HepG2 (cell line): ENCODE data around the gene NRP1. TPM values are rescaled to one million over a fixed set of nuclear protein-coding genes. Genes with fewer than 3 reads are reported as not detected.

Source experiments
- BCL6 ChIP-seq: IDR thresholded peaks from 2 replicates; pipeline ENCODE4 v1.6.1; 2016; ENCODE audit warnings: missing genetic modification reagents, missing compliant biosample characterization
- CHD4 ChIP-seq: fragments of 200-600 bp; sonication (generic); IDR thresholded peaks from 2 replicates; pipeline ENCODE4 v1.7.0; 2017; ENCODE audit warnings: mild to moderate bottlenecking, low read length, borderline replicate concordance
- CREB1 ChIP-seq, 2 experiments: fragments of 450-650 bp in 1 of 2; IDR thresholded peaks; 2 replicates each; pipeline ENCODE4 v1.6.1; 2016 to 2017; ENCODE audit warnings: control low read depth in 1 of 2, mild to moderate bottlenecking in 1 of 2, missing compliant biosample characterization in 1 of 2, missing genetic modification characterization in 1 of 2
- IKZF1 ChIP-seq: fragments of 450-650 bp; IDR thresholded peaks from 2 replicates; pipeline ENCODE4 v1.7.1; 2016
- IRF2 ChIP-seq: IDR thresholded peaks from 2 replicates; pipeline ENCODE4 v1.6.1; 2018; ENCODE audit warnings: missing genetic modification reagents, missing compliant biosample characterization
- KDM4B ChIP-seq: sonication (generic); formaldehyde crosslinking; IDR thresholded peaks from 2 replicates; pipeline ENCODE4 v1.4.0; 2020; ENCODE audit warnings: missing genetic modification reagents
- KLF6 ChIP-seq: IDR thresholded peaks from 2 replicates; pipeline ENCODE4 v1.8.0; 2016; ENCODE audit warnings: missing biosample characterization, missing genetic modification reagents
- MXI1 ChIP-seq: IDR thresholded peaks from 3 replicates; pipeline ENCODE4 v1.6.1; 2012; ENCODE audit warnings: low read depth, low read length, inconsistent platforms, borderline replicate concordance
- NBN ChIP-seq: fragments of 450-650 bp; conservative IDR thresholded peaks from 2 replicates; pipeline ENCODE4 v1.6.1; 2017
- RFXAP ChIP-seq: sonication (generic); formaldehyde crosslinking; IDR thresholded peaks from 2 replicates; pipeline ENCODE4 v1.4.0; 2020; ENCODE audit warnings: missing genetic modification reagents, borderline replicate concordance
- SIX1 ChIP-seq: sonication (generic); formaldehyde crosslinking; IDR thresholded peaks from 2 replicates; pipeline ENCODE4 v1.4.0; 2020; ENCODE audit warnings: missing genetic modification reagents, borderline replicate concordance
- TBP ChIP-seq: sonication (generic); formaldehyde crosslinking; IDR thresholded peaks from 2 replicates; pipeline ENCODE4 v1.5.0; 2020; ENCODE audit warnings: missing genetic modification reagents
- ZC3H13 ChIP-seq: sonication (generic); formaldehyde crosslinking; IDR thresholded peaks from 2 replicates; pipeline ENCODE4 v1.8.1; 2023; ENCODE audit warnings: mild to moderate bottlenecking, missing genetic modification reagents, moderate library complexity
- ZKSCAN1 ChIP-seq: fragments of 150-350 bp; IDR thresholded peaks from 2 replicates; pipeline ENCODE4 v1.6.1; 2014; ENCODE audit warnings: low read length
- ZNF160 ChIP-seq: sonication (generic); formaldehyde crosslinking; IDR thresholded peaks from 2 replicates; pipeline ENCODE4 v1.8.0; 2022; ENCODE audit warnings: mild to moderate bottlenecking, inconsistent platforms, missing genetic modification reagents
- ZNF292 ChIP-seq: sonication (generic); formaldehyde crosslinking; IDR thresholded peaks from 2 replicates; pipeline ENCODE4 v1.8.1; 2022; ENCODE audit warnings: mild to moderate bottlenecking, low read depth, missing genetic modification reagents, borderline replicate concordance
- ZNF335 ChIP-seq: sonication (generic); formaldehyde crosslinking; IDR thresholded peaks from 2 replicates; pipeline ENCODE4 v1.4.0; 2020; ENCODE audit warnings: missing genetic modification reagents
- ZNF337 ChIP-seq: sonication (generic); formaldehyde crosslinking; IDR thresholded peaks from 2 replicates; pipeline ENCODE4 v1.5.1; 2020; ENCODE audit warnings: missing genetic modification reagents, low read depth, mild to moderate bottlenecking, borderline replicate concordance
- ZNF350 ChIP-seq: sonication (generic); formaldehyde crosslinking; IDR thresholded peaks from 2 replicates; pipeline ENCODE4 v1.4.0; 2020; ENCODE audit warnings: mild to moderate bottlenecking, low read depth, missing genetic modification reagents, borderline replicate concordance
- ZNF543 ChIP-seq: sonication (generic); formaldehyde crosslinking; IDR thresholded peaks from 2 replicates; pipeline ENCODE4 v1.4.0; 2020; ENCODE audit warnings: mild to moderate bottlenecking, missing genetic modification reagents
- ZNF557 ChIP-seq: sonication (generic); formaldehyde crosslinking; IDR thresholded peaks from 2 replicates; pipeline ENCODE4 v1.4.0; 2020; ENCODE audit warnings: missing genetic modification reagents
- ZNF781 ChIP-seq: sonication (generic); formaldehyde crosslinking; IDR thresholded peaks from 2 replicates; pipeline ENCODE4 v1.5.1; 2020; ENCODE audit warnings: borderline replicate concordance, mild to moderate bottlenecking, missing genetic modification reagents; ENCODE audit errors: not compliant biosample characterization
- polyA plus RNA-seq, 8 experiments: library from polyadenylated mRNA; depleted of rRNA in 3 of 8; stranded (reverse) in 7 of 8; unstranded in 1 of 8; fragments of >200 nt; fragmentation: Illumina TruSeq in 4 of 8; extraction: Trizol in 4 of 8; gene quantifications; 2 replicates each; pipeline versions ENCODE4 v1.2.1 to v1.2.3, GENCODE V29; 2011 to 2016; ENCODE audit warnings: low read depth in 4 of 8, missing spikeins in 1 of 8, mixed read lengths in 1 of 8; ENCODE audit not compliant: insufficient read depth in 1 of 8
- total RNA-seq, 5 experiments: library from RNA; depleted of rRNA; stranded (reverse); fragments of >200 nt; fragmentation: Illumina TruSeq; extraction: Trizol; gene quantifications; 2 replicates each; pipeline ENCODE4 v1.2.3, GENCODE V29; 2016; ENCODE audit warnings: low read depth in 1 of 5
- TF ChIP-seq, protein P1 (sequence below): sonication (generic); formaldehyde crosslinking; IDR thresholded peaks from 2 replicates; pipeline ENCODE4 v1.5.0; 2020; ENCODE audit warnings: mild to moderate bottlenecking, missing genetic modification reagents
- TF ChIP-seq, protein P2 (sequence below): sonication (generic); formaldehyde crosslinking; IDR thresholded peaks from 2 replicates; pipeline ENCODE4 v1.4.0; 2020; ENCODE audit warnings: mild to moderate bottlenecking, missing genetic modification reagents
- TF ChIP-seq, protein P3 (sequence below): sonication (generic); formaldehyde crosslinking; conservative IDR thresholded peaks from 2 replicates; pipeline ENCODE4 v1.8.0; 2022; ENCODE audit warnings: low read depth, missing genetic modification reagents
- TF ChIP-seq, protein P4 (sequence below): IDR thresholded peaks from 2 replicates; pipeline ENCODE4 v1.6.1; 2016; ENCODE audit warnings: low read depth, borderline replicate concordance

Gene NRP1
- total and polyA plus RNA-seq, 2 of the 13 experiments (the other 11 are each of a cell fraction or from before 2014, with no cell fraction given): 5.3 to 5.8 TPM

DNA sequence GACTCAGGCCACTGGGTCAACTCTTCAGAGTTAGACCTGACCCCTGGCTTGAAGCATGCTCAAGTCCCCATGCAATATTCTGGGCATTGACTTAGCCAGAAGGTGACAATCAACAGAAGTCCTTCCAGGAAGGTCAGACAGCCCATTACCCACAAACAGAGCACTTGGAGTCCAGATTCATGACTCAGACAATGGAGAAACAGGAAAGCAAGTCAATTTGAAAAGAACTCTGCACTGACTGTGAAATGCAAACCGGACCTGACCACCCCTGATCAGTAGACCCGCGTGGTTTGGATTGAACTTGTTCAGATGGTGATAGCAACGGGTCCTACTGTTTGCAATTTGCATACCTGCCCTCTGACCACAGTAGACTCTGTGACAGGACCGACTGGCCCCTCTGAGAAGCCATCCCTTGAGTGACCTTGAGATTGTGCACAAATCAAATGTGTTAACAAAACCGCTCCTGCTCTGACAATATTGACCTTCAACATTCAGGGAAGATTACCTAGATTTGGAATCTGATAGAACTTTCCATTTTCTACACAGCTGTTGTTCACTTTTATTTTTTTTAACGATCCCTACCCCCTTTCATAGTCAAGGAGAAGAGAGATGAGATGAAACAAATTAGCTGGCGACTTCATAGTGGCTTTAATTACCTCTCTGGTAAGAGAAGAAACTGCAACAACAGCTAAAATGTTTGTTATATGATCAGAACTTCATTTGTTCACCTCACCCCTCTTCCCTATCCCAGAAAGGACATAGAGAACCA, 138.7 kb downstream of the NRP1 start (continued):
- TF ChIP-seq, protein P1, sequence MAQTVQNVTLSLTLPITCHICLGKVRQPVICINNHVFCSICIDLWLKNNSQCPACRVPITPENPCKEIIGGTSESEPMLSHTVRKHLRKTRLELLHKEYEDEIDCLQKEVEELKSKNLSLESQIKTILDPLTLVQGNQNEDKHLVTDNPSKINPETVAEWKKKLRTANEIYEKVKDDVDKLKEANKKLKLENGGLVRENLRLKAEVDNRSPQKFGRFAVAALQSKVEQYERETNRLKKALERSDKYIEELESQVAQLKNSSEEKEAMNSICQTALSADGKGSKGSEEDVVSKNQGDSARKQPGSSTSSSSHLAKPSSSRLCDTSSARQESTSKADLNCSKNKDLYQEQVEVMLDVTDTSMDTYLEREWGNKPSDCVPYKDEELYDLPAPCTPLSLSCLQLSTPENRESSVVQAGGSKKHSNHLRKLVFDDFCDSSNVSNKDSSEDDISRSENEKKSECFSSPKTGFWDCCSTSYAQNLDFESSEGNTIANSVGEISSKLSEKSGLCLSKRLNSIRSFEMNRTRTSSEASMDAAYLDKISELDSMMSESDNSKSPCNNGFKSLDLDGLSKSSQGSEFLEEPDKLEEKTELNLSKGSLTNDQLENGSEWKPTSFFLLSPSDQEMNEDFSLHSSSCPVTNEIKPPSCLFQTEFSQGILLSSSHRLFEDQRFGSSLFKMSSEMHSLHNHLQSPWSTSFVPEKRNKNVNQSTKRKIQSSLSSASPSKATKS: no peak
- TF ChIP-seq ZNF160 (CRISPR knock-in tag) (no peak), ZNF557 (CRISPR knock-in tag) (no peak), ZNF292 (peak; percentile 77; the same call in 1 of the 2 replicates), IRF2 (CRISPR knock-in tag) (peak; percentile 83), NBN (no peak), MXI1 (peak; percentile 65; the same call in 1 of the 3 replicates), ZNF543 (CRISPR knock-in tag) (peak; percentile 23; the same call in 1 of the 2 replicates), ZC3H13 (CRISPR knock-in tag) (peak; percentile 38; the same call in 1 of the 2 replicates), ZNF350 (CRISPR knock-in tag) (peak; percentile 87), ZNF337 (CRISPR knock-in tag) (no peak), KDM4B (peak; percentile 62; the same call in 1 of the 2 replicates), IKZF1 (no peak), CREB1 (IDR thresholded peaks at IDR 0.05) (no peak), CREB1 (CRISPR knock-in tag; IDR thresholded peaks at IDR 0.05) (peak; percentile 71), TBP (CRISPR knock-in tag) (0 out of 2 replicates have a peak, but pooled peaks have one; percentile 47), KLF6 (CRISPR knock-in tag) (no peak), SIX1 (no peak), CHD4 (peak; percentile 91; the same call in 1 of the 2 replicates), ZKSCAN1 (no peak), RFXAP (CRISPR knock-in tag) (0 out of 2 replicates have a peak, but pooled peaks have one; percentile 56), ZNF781 (CRISPR knock-in tag) (no peak), BCL6 (peak; percentile 96), ZNF335 (CRISPR knock-in tag) (no peak)
- TF ChIP-seq, protein P2, sequence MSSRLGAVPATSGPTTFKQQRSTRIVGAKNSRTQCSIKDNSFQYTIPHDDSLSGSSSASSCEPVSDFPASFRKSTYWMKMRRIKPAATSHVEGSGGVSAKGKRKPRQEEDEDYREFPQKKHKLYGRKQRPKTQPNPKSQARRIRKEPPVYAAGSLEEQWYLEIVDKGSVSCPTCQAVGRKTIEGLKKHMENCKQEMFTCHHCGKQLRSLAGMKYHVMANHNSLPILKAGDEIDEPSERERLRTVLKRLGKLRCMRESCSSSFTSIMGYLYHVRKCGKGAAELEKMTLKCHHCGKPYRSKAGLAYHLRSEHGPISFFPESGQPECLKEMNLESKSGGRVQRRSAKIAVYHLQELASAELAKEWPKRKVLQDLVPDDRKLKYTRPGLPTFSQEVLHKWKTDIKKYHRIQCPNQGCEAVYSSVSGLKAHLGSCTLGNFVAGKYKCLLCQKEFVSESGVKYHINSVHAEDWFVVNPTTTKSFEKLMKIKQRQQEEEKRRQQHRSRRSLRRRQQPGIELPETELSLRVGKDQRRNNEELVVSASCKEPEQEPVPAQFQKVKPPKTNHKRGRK (CRISPR knock-in tag): no peak
- TF ChIP-seq, protein P3, sequence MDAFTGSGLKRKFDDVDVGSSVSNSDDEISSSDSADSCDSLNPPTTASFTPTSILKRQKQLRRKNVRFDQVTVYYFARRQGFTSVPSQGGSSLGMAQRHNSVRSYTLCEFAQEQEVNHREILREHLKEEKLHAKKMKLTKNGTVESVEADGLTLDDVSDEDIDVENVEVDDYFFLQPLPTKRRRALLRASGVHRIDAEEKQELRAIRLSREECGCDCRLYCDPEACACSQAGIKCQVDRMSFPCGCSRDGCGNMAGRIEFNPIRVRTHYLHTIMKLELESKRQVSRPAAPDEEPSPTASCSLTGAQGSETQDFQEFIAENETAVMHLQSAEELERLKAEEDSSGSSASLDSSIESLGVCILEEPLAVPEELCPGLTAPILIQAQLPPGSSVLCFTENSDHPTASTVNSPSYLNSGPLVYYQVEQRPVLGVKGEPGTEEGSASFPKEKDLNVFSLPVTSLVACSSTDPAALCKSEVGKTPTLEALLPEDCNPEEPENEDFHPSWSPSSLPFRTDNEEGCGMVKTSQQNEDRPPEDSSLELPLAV (CRISPR knock-in tag): no peak
- TF ChIP-seq, protein P4, sequence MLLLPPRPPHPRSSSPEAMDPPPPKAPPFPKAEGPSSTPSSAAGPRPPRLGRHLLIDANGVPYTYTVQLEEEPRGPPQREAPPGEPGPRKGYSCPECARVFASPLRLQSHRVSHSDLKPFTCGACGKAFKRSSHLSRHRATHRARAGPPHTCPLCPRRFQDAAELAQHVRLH (CRISPR knock-in tag): 0 out of 2 replicates have a peak, but pooled peaks have one; percentile 39
